Measurements from ENCODE around the gene GALNT6. TPM values are rescaled to one million over a fixed set of nuclear protein-coding genes. Genes with fewer than 3 reads are reported as not detected.

The GALNT6 gene
- total and polyA plus RNA-seq, 9 of the 15 experiments (the other 6 are each of a cell fraction or from before 2014, with no cell fraction given) = 1.5 to 8.6 (median 5.1) TPM

GRCh38 chr12:51351913-51352532 is 39.2 kb downstream of the GALNT6 start:
- 4% methylated on average over 11 of the region's 11 CpGs for WGBS (ENCODE audit: insufficient coverage, low coverage, missing lambda C conversion rate)
- intact Hi-C loops (cut with micrococcal nuclease) = loop anchor here (5.0 kb wide), 3 partner anchors 305 to 525 kb away; partner anchors contain the start of gene LETMD1
- peak; percentile 96 for FAIRE-seq
- TF ChIP-seq ZNF583 (CRISPR knock-in tag; IDR thresholded peaks at IDR 0.05) (no peak), MAX (CRISPR knock-in tag; IDR thresholded peaks at IDR 0.05) (0 out of 2 replicates have a peak, but pooled peaks have one; percentile 8), ZBTB33 (CRISPR knock-in tag; IDR thresholded peaks at IDR 0.05) (peak; percentile 33; the same call in 1 of the 2 replicates), CREM (IDR thresholded peaks at IDR 0.05; ENCODE audit: low read depth) (0 out of 2 replicates have a peak, but pooled peaks have one; percentile 20), RFX7 (CRISPR knock-in tag; IDR thresholded peaks at IDR 0.05) (no peak), ZNF311 (CRISPR knock-in tag; IDR thresholded peaks at IDR 0.05) (no peak), NCOR1 (IDR thresholded peaks at IDR 0.05) (no peak), ZNF280A (IDR thresholded peaks at IDR 0.05; ENCODE audit: low read depth, partially characterized antibody) (no peak), SETDB1 (IDR thresholded peaks at IDR 0.05; ENCODE audit: low read length) (no peak), ZNF431 (CRISPR knock-in tag; IDR thresholded peaks at IDR 0.05) (no peak), MAZ (CRISPR knock-in tag; conservative IDR thresholded peaks at IDR 0.05 in 1 of 2, IDR thresholded peaks at IDR 0.05 in 1 of 2) (peak in 1 of 2 experiments; percentile 15; a peak in 1 of 4 replicates), NFIC (IDR thresholded peaks at IDR 0.05) (no peak)

More at GRCh38 chr12:51351913-51352532, 39.2 kb downstream of the GALNT6 start:
- no peak overlapping the region for H3K4me2 ChIP-seq (ENCODE audit: insufficient read depth, low read length)
- no peaks in the 10 kb centered on the region for H4K20me1 ChIP-seq (replicated peaks; ENCODE audit: control insufficient read depth, insufficient read depth, low read length)
- no peaks in the 10 kb centered on the region for H3K36me3 ChIP-seq (ENCODE audit: control insufficient read depth, insufficient read depth, low read length)
- H3K79me2 ChIP-seq (ENCODE audit: control insufficient read depth, insufficient read depth, low read length) = no peaks in the 10 kb centered on the region
- peaks cover 2 to 5% of the 10 kb centered on the region in 2 experiments; a peak in 3 of 5 replicates for H3K4me1 ChIP-seq (replicated peaks in 1 of 2; ENCODE audit: control insufficient read depth in 2 of 2, insufficient read depth in 2 of 2, low read length in 2 of 2)
- in situ Hi-C loops (cut with MboI) = loop anchor here (5.0 kb wide), 1 partner anchor 525 kb away; no protein-coding TSS in a partner anchor
- no peaks in the 10 kb centered on the region for H3K27me3 ChIP-seq (ENCODE audit: control insufficient read depth in 2 of 2, insufficient read depth in 2 of 2, low read length in 2 of 2)
- POLR2A ChIA-PET = interaction anchor here (0.8 kb wide), 1 partner anchor 17 kb away, joined by 3 read pairs; no protein-coding TSS in a partner anchor
- H3K9me1 ChIP-seq (ENCODE audit: control insufficient read depth, insufficient read depth, low read length) = no peaks in the 10 kb centered on the region
- H3K27ac ChIP-seq (ENCODE audit: extremely low read depth, low read depth, low read length) = no peak overlapping the region
- ATAC-seq (peak; percentile 90), DNase-seq (ENCODE audit: extremely low read depth in 1 of 4, low spot score in 3 of 4) (peak; percentile 64 to 82 (median 68))
- H3K9ac ChIP-seq (ENCODE audit: insufficient read depth in 1 of 2, low read depth in 2 of 2, low read length in 2 of 2) = no peak overlapping the region
- CTCF ChIA-PET (ENCODE audit: low intra/inter-chr PET ratio) = interaction anchor here (0.6 to 1.5 kb wide), 5 partner anchors 267 to 714 kb away, joined by 3 to 6 read pairs (median 3); no protein-coding TSS in a partner anchor
- H2AFZ ChIP-seq (ENCODE audit: low read depth, low read length) = peak overlapping the region; percentile 19; the same call in 1 of the 2 replicates
- TSS peak; percentile 53 for BruUV-seq (replicated peaks)
- no peaks in the 10 kb centered on the region for H3K9me3 ChIP-seq (replicated peaks; ENCODE audit: control insufficient read depth, insufficient read depth, low read depth, low read length)
- no peak overlapping the region for H3K4me3 ChIP-seq
